ENCODE data around the gene STX8. TPM values are rescaled to one million over a fixed set of nuclear protein-coding genes. Genes with fewer than 3 reads are reported as not detected.

STX8 gene
- total RNA-seq, 1 donor from 2014 or later: 57.8 TPM

GRCh38 chr17:9211133-9211765 is 364.4 kb downstream of the STX8 start:
- no peak for TF ChIP-seq CTCF (conservative IDR thresholded peaks at IDR 0.05; ENCODE audit: low read depth, low read length)
- no peak for DNase-seq (ENCODE audit: low read depth)
- no peak overlapping the region for H3K4me3 ChIP-seq (ENCODE audit: low read depth, low read length)

- no peak for DNase-seq (ENCODE audit: low read depth)
- no peak overlapping the region for H3K4me3 ChIP-seq (ENCODE audit: low read depth, low read length)
- TF ChIP-seq CTCF (conservative IDR thresholded peaks at IDR 0.05; ENCODE audit: low read depth, low read length): no peak
Observed at GRCh38 chr17:9209781-9210370, 365.7 kb downstream of the STX8 start.

- H3K4me3 ChIP-seq (ENCODE audit: low read depth, low read length): no peak overlapping the region
- TF ChIP-seq CTCF (conservative IDR thresholded peaks at IDR 0.05; ENCODE audit: low read depth, low read length): no peak
Observed at GRCh38 chr17:9209347-9209746, 366.3 kb downstream of the STX8 start.

GRCh38 chr17:9208381-9209105 is 367.1 kb downstream of the STX8 start:
- no peak for DNase-seq (ENCODE audit: low read depth)
- no peak for TF ChIP-seq CTCF (conservative IDR thresholded peaks at IDR 0.05; ENCODE audit: low read depth, low read length)
- no peak overlapping the region for H3K4me3 ChIP-seq (ENCODE audit: low read depth, low read length)

More at GRCh38 chr17:9209347-9209746, 366.3 kb downstream of the STX8 start:
- no peak for DNase-seq (ENCODE audit: low read depth)

GRCh38 chr17:9206741-9207332 is 368.8 kb downstream of the STX8 start:
- no peak for DNase-seq (ENCODE audit: low read depth)
- no peak for TF ChIP-seq CTCF (conservative IDR thresholded peaks at IDR 0.05; ENCODE audit: low read depth, low read length)
- no peak overlapping the region for H3K4me3 ChIP-seq (ENCODE audit: low read depth, low read length)

- H3K4me3 ChIP-seq (ENCODE audit: low read depth, low read length): no peak overlapping the region
- no peak for TF ChIP-seq CTCF (conservative IDR thresholded peaks at IDR 0.05; ENCODE audit: low read depth, low read length)
- DNase-seq (ENCODE audit: low read depth): no peak
Observed at GRCh38 chr17:9206410-9206703, 369.3 kb downstream of the STX8 start.

All from epithelial cell of proximal tubule (primary cell).